ENCODE results near the gene CNRIP1.
"Not testable (repeated sequence)": the region's sequence is repeated elsewhere in the genome, so short reads cannot be mapped to it uniquely, and the experiment has no call there.

Gene CNRIP1

GRCh38 chr2:68340226-68341061 lies 20.7 kb upstream of the CNRIP1 start:
- DNase-seq (ENCODE audit: low spot score), result no peak

- DNase-seq (ENCODE audit: low spot score), result no peak
These were observed 16.4 kb upstream of the CNRIP1 start for GRCh38 chr2:68336192-68336591.

- DNase-seq (ENCODE audit: low spot score), result no peak
These were observed 14.2 kb upstream of the CNRIP1 start for GRCh38 chr2:68333931-68334330.

GRCh38 chr2:68333009-68333408 lies 13.3 kb upstream of the CNRIP1 start:
- DNase-seq (ENCODE audit: low spot score), result no peak

GRCh38 chr2:68330691-68331090 lies 10.9 kb upstream of the CNRIP1 start:
- DNase-seq (ENCODE audit: low spot score), result no peak

- DNase-seq (ENCODE audit: low spot score), result no peak
These were observed 9.2 kb upstream of the CNRIP1 start for GRCh38 chr2:68328901-68329300.

- DNase-seq (ENCODE audit: low spot score), result no peak
These were observed 5.3 kb upstream of the CNRIP1 start for GRCh38 chr2:68325056-68325455.

GRCh38 chr2:68320118-68320641 lies 431 bp upstream of the CNRIP1 start:
- peak; percentile 57 for DNase-seq (ENCODE audit: low spot score)

- DNase-seq (ENCODE audit: low spot score), result no peak
These were observed 793 bp downstream of the CNRIP1 start for GRCh38 chr2:68318914-68319397.

GRCh38 chr2:68317971-68318913 lies 1.5 kb downstream of the CNRIP1 start:
- DNase-seq (ENCODE audit: low spot score), result peak; percentile 53

- DNase-seq (ENCODE audit: low spot score), result no peak
These were observed 3.6 kb downstream of the CNRIP1 start for GRCh38 chr2:68316111-68316510.

- no peak for DNase-seq (ENCODE audit: low spot score)
These were observed 8.7 kb downstream of the CNRIP1 start for GRCh38 chr2:68311033-68311432.

GRCh38 chr2:68309426-68309825 lies 10.3 kb downstream of the CNRIP1 start:
- no peak for DNase-seq (ENCODE audit: low spot score)

- not testable (repeated sequence) for DNase-seq (ENCODE audit: low spot score)
These were observed 15.9 kb downstream of the CNRIP1 start for GRCh38 chr2:68303902-68304272.

- no peak for DNase-seq (ENCODE audit: low spot score)
These were observed 16.5 kb downstream of the CNRIP1 start for GRCh38 chr2:68303033-68303901.

GRCh38 chr2:68302281-68302875 lies 17.4 kb downstream of the CNRIP1 start:
- DNase-seq (ENCODE audit: low spot score), result no peak

GRCh38 chr2:68295516-68295915 lies 24.2 kb downstream of the CNRIP1 start:
- no peak for DNase-seq (ENCODE audit: low spot score)

- DNase-seq (ENCODE audit: low spot score), result no peak
These were observed 24.8 kb downstream of the CNRIP1 start for GRCh38 chr2:68294913-68295312.

- no peak for DNase-seq (ENCODE audit: low spot score)
These were observed 25.6 kb downstream of the CNRIP1 start for GRCh38 chr2:68294187-68294586.

GRCh38 chr2:68293755-68294154 lies 26.0 kb downstream of the CNRIP1 start:
- DNase-seq (ENCODE audit: low spot score), result no peak

- no peak for DNase-seq (ENCODE audit: low spot score)
These were observed 26.7 kb downstream of the CNRIP1 start for GRCh38 chr2:68293024-68293423.

Measured in ecto neural progenitor cell (in vitro differentiated cells).